OCI-LY7 (cell line): ENCODE data around the gene PDE5A. TPM values are rescaled to one million over a fixed set of nuclear protein-coding genes. Genes with fewer than 3 reads are reported as not detected.

ENCODE experiments used
- Bru-seq: library from RNA; stranded (reverse); fragments of 400-500 nt; gene quantifications from one replicate; lab custom pipeline; 2021; lab: Mats Ljungman, UMichigan
- BruChase-seq, 2 experiments: library from RNA; stranded (reverse); fragments of 400-500 nt; gene quantifications; one replicate each; lab custom pipeline; 2021; lab: Mats Ljungman, UMichigan
- BruUV-seq: library from RNA; stranded (reverse); fragments of 400-500 nt; replicated peaks from 2 replicates; lab custom pipeline; 2021; lab: Mats Ljungman, UMichigan
- CTCF ChIA-PET: fragments of 300-600 bp; sonication (Branson Sonifier 250); formaldehyde crosslinking; loops from one replicate; lab custom pipeline; 2022; ENCODE audit warnings: antibody characterized with exemption; ENCODE audit not compliant: unreplicated experiment; lab: Charles Lee
- POLR2A ChIA-PET: fragments of 300-600 bp; sonication (Branson Sonifier 250); formaldehyde crosslinking; loops from one replicate; lab custom pipeline; 2022; ENCODE audit warnings: antibody characterized with exemption; lab: Charles Lee
- DNase-seq: peaks from one replicate; pipeline ENCODE4 v3.0.0-alpha.2; 2015; ENCODE audit warnings: low spot score
- H2AFZ ChIP-seq: fragments of 200-600 bp; sonication (generic), shearing (Covaris generic); 2 replicates; pipeline ENCODE4 v1.6.1; 2014; ENCODE audit warnings: mild to moderate bottlenecking, antibody characterized with exemption, low read length, moderate library complexity
- H3K27ac ChIP-seq: fragments of 200-600 bp; sonication (generic); 2 replicates; pipeline ENCODE4 v1.5.1; 2014; ENCODE audit warnings: mixed run types, low read depth, mild to moderate bottlenecking, moderate library complexity, low read length, inconsistent platforms; ENCODE audit not compliant: poor library complexity, severe bottlenecking
- H3K36me3 ChIP-seq: fragments of 200-600 bp; sonication (generic); 2 replicates; pipeline ENCODE4 v1.6.1; 2014; ENCODE audit warnings: mild to moderate bottlenecking, antibody characterized with exemption, low read length, moderate library complexity, mixed read lengths; ENCODE audit not compliant: insufficient read depth
- H3K4me1 ChIP-seq: fragments of 200-600 bp; sonication (generic); 2 replicates; pipeline ENCODE4 v1.5.1; 2014; ENCODE audit warnings: mild to moderate bottlenecking, low read length; ENCODE audit not compliant: insufficient read depth, poor library complexity, severe bottlenecking
- H3K4me2 ChIP-seq: fragments of 200-600 bp; sonication (generic); 2 replicates; pipeline ENCODE4 v1.6.1; 2014; ENCODE audit warnings: mild to moderate bottlenecking, low read length
- H3K4me3 ChIP-seq: fragments of 200-600 bp; sonication (generic); 2 replicates; pipeline ENCODE4 v1.5.1; 2014; ENCODE audit warnings: mild to moderate bottlenecking, low read depth, low read length; ENCODE audit not compliant: poor library complexity, severe bottlenecking
- H3K79me2 ChIP-seq: fragments of 200-600 bp; sonication (generic); 2 replicates; pipeline ENCODE4 v1.6.1; 2016; ENCODE audit warnings: low read depth, mild to moderate bottlenecking, low read length, moderate library complexity, mixed read lengths; ENCODE audit not compliant: insufficient read depth
- H3K9me2 ChIP-seq: fragments of 200-600 bp; sonication (generic); 2 replicates; pipeline ENCODE4 v1.6.1; 2016; ENCODE audit warnings: mild to moderate bottlenecking, low read length, mixed read lengths; ENCODE audit not compliant: insufficient read depth
- H3K9me3 ChIP-seq: fragments of 200-600 bp; sonication (generic); 2 replicates; pipeline ENCODE4 v1.6.1; 2014; ENCODE audit warnings: mild to moderate bottlenecking, mixed run types, low read length, mixed read lengths
- H4K20me1 ChIP-seq: fragments of 200-600 bp; sonication (generic); 2 replicates; pipeline ENCODE4 v1.6.1; 2014; ENCODE audit warnings: mild to moderate bottlenecking, antibody characterized with exemption, low read length, moderate library complexity, mixed read lengths; ENCODE audit not compliant: insufficient read depth
- CTCF ChIP-seq: fragments of 200-600 bp; sonication (generic); conservative IDR thresholded peaks from 2 replicates; pipeline ENCODE4 v1.5.1; 2014; ENCODE audit warnings: mild to moderate bottlenecking, antibody characterized with exemption, low read length, moderate library complexity, mixed read lengths
- EZH2phosphoT487 ChIP-seq: fragments of 200-600 bp; sonication (generic); IDR thresholded peaks from 2 replicates; pipeline ENCODE4 v1.6.1; 2018; ENCODE audit warnings: low read depth, borderline replicate concordance, mild to moderate bottlenecking, mixed run types, antibody characterized with exemption, low read length, moderate library complexity, mixed read lengths
- intact Hi-C: fragments of 100-400 bp; cut with micrococcal nuclease; formaldehyde crosslinking; loops from one replicate; pipeline ENCODE4 v1.10.0; 2022; ENCODE audit not compliant: unreplicated experiment
- long read RNA-seq: library from polyadenylated mRNA; stranded (forward); transcript quantifications from one replicate; pipeline ENCODE4 v2.0.0, GENCODE V29; 2022
- total RNA-seq, 2 experiments: library from RNA; depleted of rRNA in 1 of 2; stranded (reverse); fragments of >200 nt in 1 of 2; shearing (Covaris generic) in 1 of 2; gene quantifications; 2 replicates each; pipeline ENCODE4 v1.2.3, GENCODE V29; 2014 to 2022

PDE5A gene
- total RNA-seq (2014; rRNA removed; shearing (Covaris generic)) = 0.22 and 1.5 TPM in 2 replicates
- total RNA-seq (2022) = 1.1 and 1.4 TPM in 2 replicates
- percentile 29 among the genes with signal in this experiment for Bru-seq, nascent RNA
- BruChase-seq, experiment 1, labeled RNA remaining after a 6-hour chase = percentile 15 among the genes with signal in this experiment
- BruChase-seq, experiment 2, labeled RNA remaining after a 2-hour chase = percentile 22 among the genes with signal in this experiment
- long read RNA-seq, partial matches to known transcripts = 1 of 32 reads
- long read RNA-seq, other reads (novel, unspliced or antisense) = 31 of 32 reads

GRCh38 chr4:119628281-119629141 is at the start of gene PDE5A:
PDE5A (minus strand) TSS chr4:119628804; CDS start chr4:119628671, 133 bp downstream.
- H3K36me3 ChIP-seq = no peaks in the 10 kb centered on the region
- POLR2A ChIA-PET = interaction anchor here (1.1 kb wide), 1 partner anchor 417 kb away, joined by 4 read pairs; no protein-coding TSS in a partner anchor
- intact Hi-C loops = loop anchor here (1.0 to 5.0 kb wide), 4 partner anchors 314 to 646 kb away; partner anchors contain the start of gene USP53

GRCh38 chr4:119676101-119676500 is 47.5 kb upstream of the PDE5A start:
- Histone ChIP-seq H3K36me3 (no peaks in the 10 kb centered on the region), H3K4me1 (no peaks in the 10 kb centered on the region), H3K9me2 (no peaks in the 10 kb centered on the region), H3K4me2 (no peak overlapping the region), H3K27ac (no peak overlapping the region), H4K20me1 (no peaks in the 10 kb centered on the region), H2AFZ (no peak overlapping the region), H3K79me2 (no peaks in the 10 kb centered on the region), H3K9me3 (no peaks in the 10 kb centered on the region), H3K4me3 (no peak overlapping the region)
- TF ChIP-seq EZH2phosphoT487 (no peak), CTCF (no peak)
- ChIA-PET POLR2A (no interaction called here), CTCF (no interaction called here)
- intact Hi-C loops = no loop called here
- DNase-seq = no peak
- no TSS peak for BruUV-seq

More at GRCh38 chr4:119628281-119629141, at the start of gene PDE5A:
- Histone ChIP-seq H4K20me1 (no peaks in the 10 kb centered on the region), H3K9me2 (no peaks in the 10 kb centered on the region), H3K4me2 (peak within 1 kb of the TSS; percentile 86), H3K9me3 (no peaks in the 10 kb centered on the region), H2AFZ (peak within 1 kb of the TSS; percentile 55; the same call in 1 of the 2 replicates), H3K79me2 (no peaks in the 10 kb centered on the region), H3K4me3 (peak within 1 kb of the TSS; percentile 62), H3K4me1 (peaks cover 13% of the 10 kb centered on the region), H3K27ac (no peak within 1 kb of the TSS)
- no peak; the same call in 1 of the 2 replicates for TF ChIP-seq EZH2phosphoT487
- peak; percentile 70 for TF ChIP-seq CTCF
- CTCF ChIA-PET = interaction anchor here (1.0 kb wide), 1 partner anchor 382 kb away, joined by 3 read pairs; no protein-coding TSS in a partner anchor
- peak; percentile 68 for DNase-seq
- no TSS peak for BruUV-seq
